ENCODE data around the gene TNK1. TPM values are rescaled to one million over a fixed set of nuclear protein-coding genes. Genes with fewer than 3 reads are reported as not detected.

TNK1 gene
- total RNA-seq, 1 experiment from 2014 or later = 10.1 TPM

DNA sequence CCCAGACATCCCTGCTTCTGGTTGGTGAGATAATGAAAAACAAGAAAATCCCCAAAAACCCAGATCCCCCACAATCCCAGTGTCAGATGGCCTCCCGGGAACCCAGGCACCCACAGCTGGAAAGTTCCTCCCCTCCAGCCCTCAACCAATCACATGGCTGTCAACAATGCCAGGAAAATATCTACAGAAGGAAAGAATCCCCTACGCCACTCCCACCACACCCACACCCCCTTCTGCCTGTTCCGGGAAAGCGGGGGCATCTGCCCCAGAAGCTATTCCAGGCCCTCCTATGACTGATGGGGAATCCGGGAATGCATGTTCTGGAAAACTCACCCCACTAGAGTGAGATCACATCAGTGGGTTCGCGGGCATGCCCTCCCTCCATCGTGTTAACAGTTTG lies 24.1 kb upstream of the TNK1 start:
- peaks cover 12% of the 10 kb centered on the region for H3K27me3 Mint-ChIP-seq (ENCODE audit: low read depth)
- Histone ChIP-seq H3K4ac (ENCODE audit: low read depth, low read length) (no peak overlapping the region), H3K14ac (ENCODE audit: insufficient read depth, low read length) (no peak overlapping the region), H2AFZ (ENCODE audit: low read length) (no peak overlapping the region), H3K79me2 (ENCODE audit: insufficient read depth, low read length) (no peaks in the 10 kb centered on the region; the same call in 1 of the 2 replicates), H3K79me1 (ENCODE audit: insufficient read depth, low read depth, low read length, poor library complexity, severe bottlenecking) (no peaks in the 10 kb centered on the region), H3T11ph (ENCODE audit: low read length) (no peak overlapping the region), H3K27ac (ENCODE audit: insufficient read length, low read depth, low read length) (no peak overlapping the region), H4K20me1 (ENCODE audit: control insufficient read depth, insufficient read depth, insufficient read length) (no peaks in the 10 kb centered on the region), H2BK120ac (ENCODE audit: low read depth, low read length, poor library complexity, severe bottlenecking) (no peak overlapping the region), H3K23me2 (ENCODE audit: insufficient read length, low read depth, low read length, poor library complexity, severe bottlenecking) (no peaks in the 10 kb centered on the region), H3K18ac (ENCODE audit: insufficient read length, low read depth, low read length) (no peak overlapping the region), H3K56ac (ENCODE audit: insufficient read length, low read depth, low read length) (no peak overlapping the region), H4K8ac (replicated peaks; ENCODE audit: insufficient read length, low read depth, low read length) (no peak overlapping the region), H4K91ac (ENCODE audit: insufficient read length, low read depth, low read length) (no peak overlapping the region), H3K9ac (ENCODE audit: extremely low read depth, insufficient read length, low read length) (no peak overlapping the region), H3K4me1 (ENCODE audit: insufficient read depth, low read length) (no peaks in the 10 kb centered on the region), H3K4me2 (ENCODE audit: insufficient read depth, insufficient read length, low read length) (no peak overlapping the region), H2BK20ac (ENCODE audit: low read depth, low read length, poor library complexity, severe bottlenecking) (no peak overlapping the region), H3K9me3 (ENCODE audit: control insufficient read depth, low read depth, low read length) (no peaks in the 10 kb centered on the region), H2BK5ac (ENCODE audit: insufficient read length, low read length) (no peak overlapping the region), H4K5ac (ENCODE audit: insufficient read length, low read depth, low read length) (no peak overlapping the region), H2AK5ac (ENCODE audit: insufficient read length, low read length) (no peak overlapping the region), H2BK15ac (ENCODE audit: low read depth, low read length) (no peak overlapping the region), H2BK12ac (ENCODE audit: insufficient read length, low read depth, low read length) (no peak overlapping the region), H3K27me3 (ENCODE audit: insufficient read depth, low read length) (no peaks in the 10 kb centered on the region), H3K23ac (ENCODE audit: insufficient read length, low read depth, low read length) (no peak overlapping the region)
- H3K9me3 Mint-ChIP-seq = no peaks in the 10 kb centered on the region
- peak overlapping the region in 1 of 2 experiments; percentile 56; a peak in 1 of 5 replicates for H3K4me3 Mint-ChIP-seq
- no peak for TF ChIP-seq CTCF (conservative IDR thresholded peaks at IDR 0.05)
- DNase-seq = no peak
- no CpG with 5 or more reads among the region's 8 CpGs for WGBS (ENCODE audit: extremely low coverage, insufficient read length, low lambda C conversion rate)
- H3K4me1 Mint-ChIP-seq = peaks cover 18 to 23% of the 10 kb centered on the region in 2 experiments
- H3K27ac Mint-ChIP-seq = no peak overlapping the region
- no peaks in the 10 kb centered on the region for H3K36me3 Mint-ChIP-seq (ENCODE audit: insufficient read depth in 1 of 3, low read depth in 3 of 3)

Data from H9 (cell line).